HG02623 (cell line): ENCODE results near the gene TMEM140.
"Not testable (repeated sequence)": the region's sequence is repeated elsewhere in the genome, so short reads cannot be mapped to it uniquely, and the experiment has no call there.

ENCODE experiments used
- ATAC-seq: cut with Tn5 transposase; IDR thresholded peaks from one replicate; pipeline ENCODE4 v1.9.1; 2021; ENCODE audit warnings: moderate library complexity; ENCODE audit not compliant: unreplicated experiment

Gene TMEM140

DNA sequence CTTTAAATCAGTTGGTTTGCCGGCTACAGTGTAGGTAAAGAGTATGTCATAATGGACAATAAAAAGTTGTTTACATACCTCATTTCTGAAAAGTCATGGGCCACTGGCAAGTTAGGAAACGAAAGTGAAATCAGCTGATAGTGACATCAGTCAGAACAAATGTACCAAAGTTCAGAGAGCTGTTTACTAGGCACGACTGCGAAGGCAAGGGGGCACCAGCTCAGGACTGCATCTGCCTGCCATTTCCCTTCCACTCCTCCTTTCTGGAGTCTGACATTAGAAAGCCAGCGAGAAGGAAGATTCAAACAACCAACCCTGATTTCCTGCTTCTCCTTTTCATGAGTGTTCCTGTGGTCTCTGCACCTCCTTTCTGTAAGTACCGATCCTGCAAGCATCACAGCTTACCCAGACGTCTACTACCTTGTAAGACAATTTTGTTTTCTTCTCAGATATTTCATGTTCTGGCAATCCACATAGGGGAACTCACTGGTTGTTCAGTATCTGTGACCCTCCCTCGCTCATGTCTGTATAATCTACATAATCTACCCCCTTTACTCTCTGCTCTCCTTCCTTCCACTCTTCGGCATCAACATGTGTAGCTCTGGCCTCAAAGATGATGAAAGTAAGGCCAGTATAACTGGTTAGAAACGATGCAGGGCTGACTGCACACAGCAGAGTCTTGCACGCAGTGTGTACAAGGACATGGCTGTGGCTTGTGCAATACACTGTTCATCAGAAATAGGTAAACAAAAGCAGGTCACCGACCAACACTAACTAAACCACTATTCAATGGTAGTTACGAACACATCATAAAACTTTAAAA, at the start of gene TMEM140:
TMEM140 (plus strand) TSS at position 174 of the 823 bp plus-strand sequence. CDS start 16,370 bp downstream, outside the sequence.
- peak; percentile 61 for ATAC-seq

DNA sequence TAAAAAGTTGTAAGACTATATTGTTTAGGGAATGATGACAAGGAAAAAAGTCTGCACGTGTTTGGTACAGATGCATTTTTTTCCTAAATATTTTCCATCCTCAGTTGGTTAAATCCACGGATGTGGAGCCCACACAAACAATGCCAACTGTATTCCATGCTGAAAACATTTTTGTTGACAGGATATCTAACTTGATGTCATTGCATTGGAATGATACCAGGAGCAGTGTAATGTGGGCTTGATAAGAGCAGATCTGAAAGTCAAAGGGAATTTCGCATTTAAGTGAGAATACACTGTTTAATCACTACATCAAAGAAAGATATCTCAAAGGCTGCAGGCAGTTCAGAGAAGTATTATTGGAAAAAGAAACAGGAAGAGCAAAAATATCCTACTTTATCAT, 49.5 kb upstream of the TMEM140 start:
- no peak for ATAC-seq

DNA sequence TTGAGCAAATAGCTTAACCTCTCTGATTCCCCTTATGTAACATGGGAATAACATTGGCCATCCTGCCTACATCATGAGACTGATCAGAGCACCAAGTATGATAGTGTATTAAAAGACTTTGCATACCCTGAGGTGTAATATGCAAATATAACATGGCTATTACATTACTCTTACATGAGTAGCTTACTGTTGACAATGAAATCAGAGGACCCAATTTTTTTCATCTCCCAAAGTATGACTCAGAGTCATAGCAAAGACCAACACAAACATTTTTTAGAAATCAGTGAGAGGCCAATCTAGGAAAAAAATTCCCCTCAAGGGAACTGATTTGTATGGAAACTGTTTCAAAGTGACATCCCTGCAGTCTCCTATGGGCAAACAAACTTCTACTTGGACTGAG, 47.0 kb upstream of the TMEM140 start:
- ATAC-seq = no peak

DNA sequence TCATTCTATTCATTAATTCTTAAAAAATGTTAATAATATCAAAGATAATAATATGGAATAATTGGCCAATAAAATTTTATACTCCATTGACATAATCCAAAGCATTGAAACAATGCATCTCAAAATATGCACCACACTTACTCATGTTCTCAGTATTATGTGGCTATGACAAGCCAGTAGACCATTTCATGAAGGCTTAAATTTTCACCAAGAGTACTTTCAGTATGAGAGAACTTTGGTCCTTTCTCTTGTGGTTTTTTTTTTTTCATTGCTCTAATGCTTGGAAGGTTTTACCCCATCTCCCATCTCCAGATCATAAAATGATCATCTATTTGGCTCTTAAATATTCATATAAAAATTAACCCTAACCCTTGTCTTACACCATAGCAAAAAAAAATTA, 45.5 kb upstream of the TMEM140 start:
- ATAC-seq = peak; percentile 88

DNA sequence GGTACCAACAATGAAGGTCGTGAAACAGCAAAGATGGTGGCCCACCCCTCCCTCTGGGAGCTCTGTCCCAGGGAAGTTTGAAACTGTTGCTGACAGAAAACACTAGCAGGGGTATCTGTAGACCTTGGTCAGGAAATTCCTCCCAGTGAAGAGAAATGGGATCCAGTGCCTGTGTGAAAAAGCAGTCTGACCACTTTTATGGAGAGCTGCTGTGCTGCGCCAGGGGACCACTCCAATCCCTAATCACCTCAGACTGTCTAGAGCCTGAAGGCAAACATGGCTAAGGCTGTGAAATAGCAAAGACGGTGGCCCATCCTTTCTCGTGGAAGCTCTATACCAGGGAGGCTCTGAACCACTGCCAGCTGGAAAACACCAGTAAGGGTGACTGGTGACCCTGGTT, 38.3 kb upstream of the TMEM140 start:
- ATAC-seq = no peak

DNA sequence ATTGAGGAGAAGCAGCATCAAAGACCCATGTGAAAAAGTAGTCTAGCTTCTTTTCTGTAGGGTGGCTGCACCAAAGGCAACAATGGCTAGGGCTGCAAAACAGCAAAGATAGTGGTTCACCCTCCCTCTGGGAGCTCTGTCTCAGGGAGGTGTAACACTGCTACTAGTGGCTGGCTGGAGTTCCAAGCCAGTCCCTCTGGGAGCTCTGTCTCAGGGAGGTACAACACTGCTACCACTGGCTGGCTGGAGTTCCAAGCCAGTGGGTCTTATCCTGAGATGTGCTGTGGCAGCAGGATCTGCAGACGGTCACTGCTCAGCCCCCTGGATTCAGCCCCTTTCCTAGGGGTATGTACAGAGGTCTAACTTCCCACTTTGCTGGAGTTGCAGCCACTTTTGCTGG, 37.9 kb upstream of the TMEM140 start:
- ATAC-seq = no peak

DNA sequence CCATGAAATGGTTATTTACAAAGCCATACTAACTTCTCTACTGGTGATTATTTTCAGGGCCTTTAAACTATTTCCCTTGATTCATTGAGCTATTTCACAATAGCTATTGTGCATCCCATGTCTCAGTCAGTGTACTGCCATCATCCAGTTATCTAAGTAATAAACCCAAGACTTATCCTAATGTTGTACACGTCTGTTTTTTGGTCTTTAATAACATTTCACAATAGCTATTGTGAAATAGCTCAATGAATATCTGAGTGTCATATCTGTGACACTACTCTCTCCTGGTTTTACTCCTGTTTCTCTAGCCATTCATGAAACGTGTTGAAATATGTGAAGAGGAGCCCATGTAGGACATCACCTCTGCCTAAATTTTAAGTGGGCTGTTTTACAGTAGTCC, 36.5 kb upstream of the TMEM140 start:
- ATAC-seq = no peak

DNA sequence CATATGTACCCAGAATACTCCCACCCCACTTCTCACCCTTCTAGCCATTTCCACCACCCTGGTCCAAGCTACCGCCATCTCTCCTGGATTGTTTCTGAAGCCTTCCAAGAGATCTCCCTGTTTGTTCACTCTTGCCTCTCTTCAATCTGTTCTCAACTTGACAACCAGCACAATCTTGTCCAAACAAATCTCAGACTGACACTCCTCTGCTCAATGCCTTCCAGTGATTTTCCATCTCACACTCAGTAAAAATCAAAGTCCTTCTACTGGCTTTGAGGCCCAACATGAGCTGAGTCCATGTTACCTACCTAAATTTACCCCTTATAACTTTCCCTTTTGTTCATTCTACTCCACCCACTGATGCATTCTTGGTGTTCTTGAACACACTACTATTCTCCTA, 33.2 kb upstream of the TMEM140 start:
- ATAC-seq = no peak

DNA sequence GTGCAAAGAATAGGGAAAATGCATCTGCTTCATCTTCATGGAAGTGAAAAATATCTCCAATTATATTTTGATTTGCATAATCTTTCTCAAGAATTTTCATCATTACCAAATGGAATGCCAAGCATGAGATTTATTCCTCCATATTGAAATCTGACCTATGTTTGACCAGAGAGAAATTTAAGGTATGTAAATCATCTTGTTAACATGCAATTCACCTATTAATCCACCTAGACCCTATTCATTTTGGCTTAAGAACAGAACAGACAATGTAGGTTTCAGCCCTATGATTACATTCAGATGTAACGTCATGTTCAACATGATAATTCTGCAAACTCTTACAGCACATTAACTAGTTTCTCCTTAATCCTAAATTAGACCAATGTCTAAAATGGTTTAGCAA, 30.8 kb upstream of the TMEM140 start:
- no peak for ATAC-seq

DNA sequence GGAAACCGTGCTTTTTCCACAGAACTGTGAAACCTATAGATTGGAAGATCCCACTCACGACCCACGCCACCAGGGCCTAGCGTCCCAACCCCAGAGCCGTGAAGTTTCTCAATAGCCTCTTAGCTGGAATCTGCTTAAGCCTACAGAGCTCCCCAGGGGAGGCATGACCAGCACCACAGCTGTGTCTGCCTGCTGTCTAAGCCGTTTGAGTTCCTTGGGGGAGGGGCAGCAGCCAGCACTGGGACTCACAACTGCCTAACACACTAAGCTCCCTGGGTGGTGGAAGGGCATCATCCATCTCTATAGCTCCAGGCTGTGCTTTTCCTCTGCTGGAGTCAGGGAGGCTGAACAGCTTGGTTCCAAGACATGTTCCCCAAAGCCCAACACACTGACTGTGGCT, 26.0 kb upstream of the TMEM140 start:
- no peak for ATAC-seq

DNA sequence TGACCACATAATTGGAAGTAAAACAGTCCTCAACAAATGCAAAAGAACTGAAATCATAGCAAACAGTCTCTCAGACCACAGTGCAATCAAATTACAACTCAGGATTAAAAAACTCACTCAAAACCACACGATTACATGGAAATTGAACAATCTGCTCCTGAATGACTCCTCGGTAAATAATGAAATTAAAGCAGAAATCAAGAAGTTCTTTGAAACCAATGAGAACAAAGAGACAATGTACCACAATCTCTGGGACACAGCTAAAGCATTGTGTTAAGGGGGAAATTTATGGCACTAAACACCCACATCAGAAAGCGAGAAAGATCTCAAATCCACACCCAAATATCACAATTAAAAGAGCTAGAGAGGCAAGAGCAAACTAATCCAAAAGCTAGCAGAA, 23.2 kb upstream of the TMEM140 start:
- ATAC-seq = not testable (repeated sequence)

DNA sequence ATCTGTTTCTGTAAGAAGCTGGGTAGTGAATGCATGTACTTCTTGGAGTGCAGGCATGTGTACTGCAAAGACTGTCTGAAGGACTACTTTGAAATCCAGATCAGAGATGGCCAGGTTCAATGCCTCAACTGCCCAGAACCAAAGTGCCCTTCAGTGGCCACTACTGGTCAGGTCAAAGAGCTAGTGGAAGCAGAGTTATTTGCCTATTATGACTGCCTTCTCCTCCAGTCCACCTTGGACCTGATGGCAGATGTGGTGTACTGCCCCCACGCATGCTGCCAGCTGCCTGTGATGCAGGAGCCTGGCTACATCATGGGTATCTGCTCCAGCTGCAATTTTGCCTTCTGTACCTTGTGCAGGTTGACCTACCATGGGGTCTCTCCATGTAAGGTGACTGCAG, 18.9 kb upstream of the TMEM140 start:
- ATAC-seq = no peak

DNA sequence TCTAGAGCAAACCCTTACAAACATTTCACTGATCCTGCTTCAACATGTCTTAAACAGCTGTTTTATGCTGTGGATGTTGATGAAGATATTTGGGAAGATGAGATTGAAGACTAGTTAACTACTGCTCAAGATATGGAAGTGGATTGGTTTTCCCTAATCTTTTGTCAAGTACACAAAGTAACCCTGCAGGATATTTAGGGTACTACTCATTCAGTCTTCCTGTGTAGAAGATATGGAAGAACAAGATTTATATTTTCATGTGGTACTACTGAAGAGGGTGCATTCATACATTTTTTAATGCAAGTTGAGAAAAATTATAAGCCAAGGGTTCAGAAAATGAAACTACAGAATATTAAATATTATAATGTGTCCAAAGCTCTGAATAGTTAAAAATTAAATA, 18.3 kb upstream of the TMEM140 start:
- ATAC-seq = no peak

DNA sequence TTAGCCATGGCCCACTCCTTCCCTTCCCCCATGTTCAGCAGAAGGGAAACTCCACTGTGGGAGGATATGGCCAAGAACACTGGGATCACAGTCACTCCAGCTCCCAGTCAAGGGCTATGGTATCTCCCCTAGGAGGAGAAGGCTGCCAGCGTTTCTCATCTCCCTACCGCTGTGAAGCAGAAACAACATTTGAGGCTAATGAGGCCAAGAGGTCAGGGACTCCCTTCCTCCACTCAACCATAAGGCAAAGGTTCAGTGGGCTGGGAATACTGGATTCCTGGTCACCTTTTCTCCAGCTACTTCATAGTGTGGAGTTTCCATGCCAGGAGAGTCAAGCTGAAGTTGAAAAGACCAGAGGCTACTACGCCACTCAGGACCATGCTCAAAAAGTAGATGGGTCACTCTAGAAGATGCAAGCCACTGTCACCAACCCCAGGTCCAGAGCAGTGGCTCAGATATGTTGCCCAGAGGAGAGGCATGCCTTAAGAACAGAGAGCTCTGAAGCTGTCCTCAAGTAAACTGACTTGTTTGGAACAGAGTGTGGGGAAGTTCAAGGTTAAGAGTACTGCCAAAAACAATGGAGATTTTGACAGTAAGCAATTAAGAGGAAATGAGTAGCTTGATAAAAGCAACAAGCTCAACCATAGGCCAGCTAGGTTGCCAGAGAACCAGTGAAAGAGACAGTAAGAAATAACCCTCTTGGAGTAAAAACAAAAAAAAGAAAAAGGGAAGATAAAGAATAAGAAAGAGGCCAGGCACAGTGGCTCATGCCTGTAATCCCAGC, 3.8 kb upstream of the TMEM140 start:
- ATAC-seq = no peak

DNA sequence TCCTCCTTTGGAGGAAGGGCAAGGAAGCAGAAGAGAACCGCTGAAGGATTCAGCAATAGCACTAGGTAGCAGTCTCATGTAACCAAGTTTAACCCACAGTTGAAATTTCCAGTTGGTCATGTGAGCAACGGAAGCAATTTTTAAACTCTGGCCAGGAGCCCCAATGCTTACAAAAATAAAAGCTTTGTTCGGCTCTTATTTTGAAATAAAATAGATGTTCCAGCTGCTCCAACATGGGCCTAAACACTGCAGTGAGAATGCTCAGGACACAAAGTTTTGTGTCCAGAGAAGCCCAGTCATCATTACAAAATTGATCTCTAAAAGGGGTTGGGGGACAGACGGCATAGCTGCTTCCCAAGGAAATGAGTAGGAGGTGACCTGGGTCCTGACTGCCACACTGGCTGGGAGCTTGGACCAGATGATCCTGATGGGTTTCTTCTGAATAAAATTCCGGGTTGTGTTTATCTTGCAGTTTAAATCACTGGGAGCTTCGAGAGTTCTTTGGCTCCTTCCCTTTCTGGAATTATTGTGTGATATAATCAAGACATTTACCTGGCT, 452 bp upstream of the TMEM140 start:
- ATAC-seq = no peak

DNA sequence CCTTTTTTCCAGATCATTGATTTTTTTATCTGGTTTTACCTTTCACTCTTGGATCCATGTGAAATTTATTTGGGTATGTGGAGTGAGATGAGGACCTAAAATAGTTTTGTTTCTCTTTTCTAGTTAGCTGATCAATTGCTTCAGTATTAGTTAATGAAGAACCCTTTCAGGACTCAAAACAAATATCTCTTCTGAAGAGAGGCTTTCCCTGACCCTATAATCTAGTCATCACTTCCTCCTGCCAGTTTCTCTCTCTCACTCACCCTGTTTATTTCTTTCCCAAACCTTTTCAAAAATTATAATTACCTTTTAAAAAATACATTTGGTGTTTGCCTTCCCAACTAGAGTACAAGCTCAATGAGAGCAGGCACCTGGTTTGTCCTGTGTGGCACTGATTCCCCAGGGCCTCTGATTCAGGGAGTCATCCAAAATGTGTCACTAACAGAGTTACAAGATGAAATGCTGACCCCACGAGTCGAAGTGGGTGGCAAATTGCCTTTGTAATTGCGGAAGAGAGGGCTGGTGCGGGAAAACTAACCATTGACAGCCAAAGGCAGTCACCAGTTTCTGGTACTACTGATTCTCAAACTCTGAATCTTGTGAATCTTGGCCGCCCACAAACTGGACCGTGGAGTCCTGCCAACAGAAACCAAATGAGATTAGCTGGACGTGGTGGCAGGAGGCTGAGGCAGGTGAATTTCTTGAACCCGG, 2.4 kb downstream of the TMEM140 start:
- ATAC-seq = no peak

DNA sequence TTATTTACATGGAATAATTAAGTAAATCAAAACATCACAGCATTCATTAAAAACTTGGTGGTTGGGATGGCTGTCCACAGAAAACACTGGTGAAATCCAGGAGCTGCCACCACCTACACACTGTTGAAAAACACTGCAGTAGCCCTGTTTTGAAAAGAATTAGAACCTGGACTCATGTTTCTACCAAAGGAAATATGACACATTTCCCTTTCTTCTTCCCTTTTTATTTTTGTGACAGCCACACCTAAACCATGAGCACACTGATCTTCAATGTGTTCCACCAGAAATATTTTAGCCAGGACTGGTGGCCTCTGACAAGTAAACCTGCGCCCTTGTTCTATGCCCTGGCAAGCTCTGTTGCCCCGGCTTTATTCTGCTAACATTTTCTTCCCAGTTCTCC, 3.3 kb downstream of the TMEM140 start:
- no peak for ATAC-seq

DNA sequence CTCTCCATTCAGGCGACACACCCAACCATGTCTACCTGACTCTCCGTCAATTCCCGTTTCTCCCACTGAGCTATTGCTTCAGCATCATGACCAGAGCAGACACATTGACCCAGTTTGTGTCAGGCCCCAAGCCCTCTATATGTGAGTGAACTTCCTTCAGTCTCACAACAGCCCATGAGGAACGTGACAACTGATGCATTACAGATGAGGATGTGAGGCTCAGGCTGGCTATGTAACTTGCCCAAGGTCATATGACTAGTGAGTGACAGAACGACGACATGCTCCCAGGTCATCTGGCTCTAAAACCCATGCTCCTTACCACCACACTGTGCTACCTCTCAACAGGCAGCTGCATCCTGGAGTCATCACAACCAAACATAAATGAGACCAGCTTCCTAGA, 3.7 kb downstream of the TMEM140 start:
- ATAC-seq = no peak

DNA sequence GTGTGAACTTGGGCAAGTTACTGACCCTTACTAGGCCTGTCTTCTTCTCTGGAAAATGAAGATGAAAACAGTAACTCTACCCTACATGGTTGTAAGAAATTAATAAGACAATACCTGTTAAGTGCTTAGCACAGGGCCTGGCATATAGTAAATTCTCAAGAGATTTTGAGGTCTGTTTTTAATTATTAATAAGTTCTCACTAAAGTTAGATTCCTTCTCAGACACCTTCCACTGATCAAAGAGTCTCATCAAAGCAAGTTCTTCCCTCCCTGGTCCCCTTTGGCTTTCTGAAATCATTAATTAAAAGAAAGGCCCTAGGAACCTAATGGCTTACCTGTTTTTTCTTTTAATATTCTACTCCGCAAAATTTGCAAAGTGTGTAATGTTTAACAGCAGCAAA, 4.6 kb downstream of the TMEM140 start:
- ATAC-seq = no peak

DNA sequence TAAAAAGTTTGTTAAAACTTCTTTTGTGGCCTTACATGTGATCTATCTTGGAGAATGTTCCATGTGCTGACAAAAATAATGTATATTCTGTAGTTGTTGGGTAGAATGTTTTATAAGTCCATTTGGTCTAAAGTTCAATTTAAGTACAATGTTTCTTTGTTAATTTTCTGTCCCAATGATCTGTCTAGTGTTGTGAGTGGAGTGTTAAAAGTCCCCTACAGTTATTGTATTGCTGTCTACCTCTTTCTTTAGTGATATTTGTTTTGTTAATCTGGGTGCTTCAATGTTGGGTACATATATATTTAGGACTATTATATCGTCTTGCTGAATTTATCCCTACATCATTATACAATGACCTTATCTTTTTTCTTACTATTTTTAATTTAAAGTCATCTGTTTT, 6.9 kb downstream of the TMEM140 start:
- ATAC-seq = no peak

DNA sequence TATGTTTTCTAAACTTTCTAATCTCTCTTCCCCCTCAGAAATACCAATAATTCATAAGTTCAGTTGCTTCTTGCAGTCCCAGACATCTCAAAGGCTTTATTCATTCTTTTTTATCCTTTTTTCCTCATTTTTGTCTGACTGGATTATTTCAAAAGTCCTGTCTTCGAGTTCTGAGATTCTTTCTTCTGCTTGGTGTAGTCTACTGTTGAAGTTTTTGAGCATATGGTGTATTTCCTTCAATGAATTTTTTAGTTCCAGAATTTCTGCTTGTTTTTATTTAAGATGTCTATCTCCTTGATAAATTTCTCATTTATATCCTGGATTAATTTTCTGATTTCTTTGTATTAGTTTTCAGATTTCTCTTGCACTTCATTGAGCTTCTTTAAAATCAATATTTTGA, 8.4 kb downstream of the TMEM140 start:
- no peak for ATAC-seq
